GM19463 (cell line): ENCODE data around the gene CDK10.
"Not testable (repeated sequence)": the region's sequence is repeated elsewhere in the genome, so short reads cannot be mapped to it uniquely, and the experiment has no call there.

Experiments used
- ATAC-seq: cut with Tn5 transposase; IDR thresholded peaks from one replicate; pipeline ENCODE4 v1.9.1; 2021; ENCODE audit warnings: mild to moderate bottlenecking, moderate library complexity; ENCODE audit not compliant: unreplicated experiment

The CDK10 gene

GRCh38 chr16:89686520-89687091 is at the start of gene CDK10:
Gene CDK10 (plus strand): TSS chr16:89686689. CDS start chr16:89686711, 22 bp downstream.
- peak; percentile 74 for ATAC-seq

GRCh38 chr16:89637379-89637778 is 49.1 kb upstream of the CDK10 start:
- no peak for ATAC-seq

DNA sequence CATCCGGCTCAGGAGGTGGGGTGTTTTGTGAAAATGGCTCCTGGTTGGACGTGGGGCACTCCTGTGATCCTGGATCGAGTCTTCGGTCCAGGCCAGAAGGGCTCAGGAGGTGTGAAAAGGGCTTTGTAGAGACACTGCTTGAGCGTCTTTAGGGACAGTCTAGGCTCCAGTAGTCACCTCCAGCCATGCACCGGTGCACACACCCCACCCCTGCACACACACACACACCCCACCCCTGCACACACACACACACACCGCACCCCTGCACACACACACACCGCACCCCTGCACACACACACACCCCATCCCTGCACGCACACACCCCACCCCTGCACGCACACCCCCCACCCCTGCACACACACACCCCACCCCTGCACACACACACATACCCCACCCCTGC is 48.0 kb upstream of the CDK10 start:
- ATAC-seq, result no peak

GRCh38 chr16:89639385-89639784 is 47.1 kb upstream of the CDK10 start:
- ATAC-seq, result no peak

DNA sequence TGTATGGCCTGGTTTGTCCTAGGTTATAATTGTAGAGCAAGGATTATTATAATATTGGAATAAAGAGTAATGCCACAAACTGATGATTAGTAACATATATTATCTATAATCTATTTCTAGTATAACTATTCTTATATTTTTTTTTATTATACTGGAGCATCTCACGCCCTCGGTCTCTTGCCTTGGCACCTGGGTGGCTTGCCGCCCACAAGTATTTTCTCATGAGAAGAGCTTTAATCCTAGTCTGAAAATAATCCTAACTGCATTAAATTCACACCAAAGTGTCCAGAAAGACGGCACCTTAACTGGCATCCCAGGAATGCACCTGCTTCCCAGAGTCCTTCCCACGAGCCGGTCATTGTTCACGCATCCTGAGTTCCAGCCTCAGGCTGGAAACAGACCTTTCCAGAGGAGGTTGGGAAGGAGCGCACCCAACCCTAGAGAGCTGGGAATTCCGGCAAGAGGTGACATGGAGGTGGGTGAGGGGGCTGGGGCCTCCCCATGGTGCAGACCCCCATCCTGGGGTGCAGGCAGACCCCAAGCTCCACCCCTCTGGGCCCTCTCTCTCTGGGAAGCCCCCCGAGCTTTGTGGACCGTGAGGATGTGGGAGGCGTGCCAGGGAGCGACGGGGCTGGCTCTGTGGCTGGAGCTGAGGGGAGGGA is 44.9 kb upstream of the CDK10 start:
- no peak for ATAC-seq

- ATAC-seq, result no peak
Measured at GRCh38 chr16:89642574-89642973, 43.9 kb upstream of the CDK10 start.

- ATAC-seq, result no peak
Measured at GRCh38 chr16:89643769-89644300, 42.7 kb upstream of the CDK10 start.

DNA sequence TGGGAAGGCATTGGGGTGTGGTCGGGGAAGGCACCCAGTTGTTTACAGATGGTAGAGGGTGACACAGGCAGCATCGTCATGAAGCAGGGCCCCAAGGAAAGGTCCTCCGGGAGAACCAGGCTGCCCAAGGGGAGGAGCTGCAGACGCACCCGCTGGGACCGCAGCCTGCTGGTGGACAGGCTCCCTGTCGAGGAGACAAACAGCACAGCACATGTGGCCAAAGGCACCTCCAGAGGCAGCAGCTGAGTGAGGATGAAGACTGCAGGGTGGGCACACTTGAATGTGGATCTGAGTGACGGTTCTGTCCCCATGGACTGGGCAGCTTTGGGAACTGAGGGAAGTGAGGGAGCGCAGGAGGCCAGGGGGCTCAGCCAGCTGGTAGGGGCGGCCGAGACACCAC is 41.4 kb upstream of the CDK10 start:
- ATAC-seq, result no peak

DNA sequence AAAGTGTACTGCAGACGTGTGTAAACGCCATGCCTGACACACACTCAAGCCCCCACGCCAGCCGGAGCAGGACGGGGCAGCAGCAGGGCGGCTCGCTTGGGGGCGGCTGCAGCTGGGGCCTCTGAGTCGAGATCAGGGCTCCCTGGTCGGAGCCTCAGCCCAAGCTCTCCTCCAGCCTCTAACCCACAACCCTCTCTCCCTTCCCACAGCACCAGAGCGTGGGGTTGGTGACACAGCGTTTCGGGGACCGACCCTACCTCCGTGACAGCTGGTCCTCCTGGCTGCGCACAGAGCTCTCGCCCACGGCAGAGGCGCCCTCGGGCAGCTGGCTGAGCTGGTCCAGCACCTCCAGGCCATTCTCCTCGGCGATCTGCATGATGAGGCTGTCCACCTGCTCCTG is 40.2 kb upstream of the CDK10 start:
- no peak for ATAC-seq

DNA sequence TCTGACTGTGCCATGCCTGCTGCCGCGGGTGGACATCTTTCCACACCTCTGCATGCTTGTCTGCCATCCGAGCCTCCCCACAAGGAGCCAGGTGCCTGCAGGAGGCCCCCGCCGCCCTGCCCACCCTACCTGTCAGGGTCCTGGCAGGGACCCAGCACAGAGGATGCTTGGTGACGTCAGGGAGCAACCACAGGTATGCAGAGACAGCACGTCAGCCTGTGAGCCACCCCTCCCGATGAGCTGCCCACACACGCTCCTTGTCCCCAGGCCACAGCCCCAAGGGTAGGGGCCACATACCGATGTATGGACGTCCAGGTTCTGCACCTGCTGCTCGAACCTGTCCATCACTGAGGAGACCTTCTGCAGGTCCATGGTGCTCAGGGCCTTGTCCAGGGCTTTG is 39.6 kb upstream of the CDK10 start:
- ATAC-seq, result no peak

DNA sequence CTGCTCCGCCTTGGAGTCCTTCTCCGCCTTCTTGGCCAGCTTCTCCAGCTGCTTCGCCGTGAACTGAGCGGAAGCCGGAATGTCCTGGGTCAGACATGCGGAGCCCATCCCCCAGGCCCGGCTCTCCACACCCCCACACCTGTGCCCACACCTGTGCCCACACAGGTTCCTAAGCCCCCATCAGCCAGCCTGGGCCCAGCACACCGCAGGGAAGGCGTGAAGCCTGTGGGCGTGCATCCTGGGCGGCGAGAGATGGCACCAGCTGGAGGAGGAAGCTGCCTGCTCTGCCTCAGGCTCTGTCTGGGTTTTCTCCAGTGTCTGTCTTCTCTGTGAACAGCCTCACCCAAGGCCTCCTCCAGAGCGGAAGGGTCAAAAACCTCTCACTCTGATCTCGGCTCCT is 34.9 kb upstream of the CDK10 start:
- ATAC-seq, result no peak

DNA sequence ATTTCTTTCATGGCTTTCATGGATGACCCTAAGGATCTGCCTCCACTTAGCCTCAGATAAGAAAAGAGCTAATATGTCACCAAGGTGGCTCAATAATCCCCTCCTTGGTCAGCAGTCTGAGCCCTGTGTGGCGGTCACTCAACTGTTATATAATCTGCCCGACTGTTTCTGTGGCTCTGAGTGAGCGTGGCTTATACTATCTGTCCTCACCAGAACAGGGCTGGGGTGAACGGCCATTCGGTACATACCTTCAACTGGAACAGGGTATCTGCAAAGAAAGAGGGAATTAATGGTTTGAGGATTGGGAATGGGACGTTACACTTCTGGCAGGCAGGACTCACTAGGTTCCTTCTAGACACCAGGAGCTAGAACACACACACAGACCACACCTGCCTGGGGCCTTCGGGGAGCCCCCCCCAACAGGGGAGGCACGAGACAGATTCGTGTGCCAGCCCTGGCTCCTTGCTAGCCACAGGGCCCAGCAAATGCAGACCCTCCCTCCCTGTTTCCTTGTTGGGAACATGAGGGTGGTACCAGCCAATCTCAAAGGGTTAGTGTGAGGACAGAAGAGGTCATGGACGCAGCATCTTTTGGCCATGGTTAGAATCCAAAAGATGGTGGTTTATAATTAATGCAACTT is 32.7 kb upstream of the CDK10 start:
- no peak for ATAC-seq

- no peak for ATAC-seq
Measured at GRCh38 chr16:89655062-89655643, 31.3 kb upstream of the CDK10 start.

DNA sequence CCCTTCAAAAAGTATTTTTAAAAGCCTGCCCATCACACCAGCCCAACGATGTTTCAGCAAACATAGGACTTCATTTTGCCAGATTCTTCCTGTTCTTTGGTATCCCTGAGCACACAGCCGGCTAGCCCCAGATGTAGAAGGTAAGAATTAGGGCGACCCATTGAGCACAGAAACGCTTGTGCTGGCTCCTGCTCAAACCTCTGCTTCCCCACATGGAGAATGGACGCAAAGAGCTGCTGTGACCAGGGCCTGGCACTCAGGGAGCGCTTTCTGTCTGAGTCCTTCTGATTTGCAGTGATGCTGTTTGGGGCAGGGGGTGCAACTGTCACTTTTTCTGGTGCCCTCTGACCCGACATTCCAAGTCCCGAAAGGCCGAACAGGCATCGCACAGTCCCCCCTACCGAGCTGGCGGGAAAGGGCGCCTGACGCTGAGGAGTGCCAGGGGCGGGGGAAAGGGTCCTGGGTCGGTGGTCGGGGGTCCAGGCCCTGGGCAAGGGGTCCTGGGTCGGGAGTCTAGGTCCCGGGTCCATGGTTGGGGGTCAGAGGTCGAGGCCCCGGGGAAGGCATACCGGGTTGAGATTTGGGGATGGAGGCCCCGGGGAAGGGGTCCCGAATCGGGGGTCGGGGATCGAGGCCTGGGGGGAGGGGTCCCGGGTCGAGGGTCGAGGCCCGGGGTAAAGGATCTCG is 29.9 kb upstream of the CDK10 start:
- no peak for ATAC-seq

DNA sequence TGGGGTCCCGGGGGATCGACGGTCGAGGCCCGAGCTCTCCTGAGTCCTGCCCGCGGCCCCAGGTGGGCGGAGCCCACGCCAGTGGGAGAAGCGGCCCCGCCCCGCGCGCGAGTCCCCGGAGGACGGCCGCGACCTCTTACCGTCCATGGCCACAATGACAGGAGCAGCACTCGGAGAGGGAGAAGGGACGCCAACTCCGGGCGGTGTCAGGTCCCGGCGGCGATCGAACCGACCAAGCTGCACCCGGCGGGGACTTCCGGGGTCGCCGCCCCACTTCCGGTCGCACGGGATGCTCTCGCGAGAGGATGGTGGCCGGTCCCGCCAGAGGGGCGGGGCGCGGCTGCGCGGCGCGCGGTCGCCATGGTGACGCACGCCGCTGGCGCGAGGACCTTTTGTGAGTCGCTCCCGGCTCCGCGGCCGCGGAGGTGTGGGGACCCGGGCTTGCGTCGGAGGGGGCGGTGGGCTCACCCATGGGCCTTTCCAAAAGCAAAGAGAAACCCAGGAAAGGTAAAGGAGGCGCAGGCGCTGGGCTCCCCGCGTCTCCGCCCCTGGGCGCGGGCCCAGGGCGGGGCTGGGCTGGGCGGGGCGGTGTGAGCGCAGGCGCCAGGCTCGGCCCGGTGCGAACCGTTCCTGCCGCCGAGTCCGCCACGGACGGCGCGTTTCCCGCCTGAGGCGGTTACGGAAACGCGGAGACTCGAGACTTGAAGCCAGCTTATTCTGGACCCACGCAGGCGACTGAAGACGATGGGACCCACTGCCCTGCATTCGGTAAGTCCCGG is 28.9 kb upstream of the CDK10 start, which contains the start of the genes CHMP1A and SPATA33:
Gene CHMP1A (minus strand): TSS at position 267 of the 779 bp plus-strand sequence. CDS start 120 bp downstream, at position 147.
Gene SPATA33 (plus strand): TSS at position 395 of the 779 bp plus-strand sequence. CDS start 76 bp downstream, at position 471.
- ATAC-seq, result peak; percentile 92

- no peak for ATAC-seq
Measured at GRCh38 chr16:89658221-89658879, 28.1 kb upstream of the CDK10 start.

DNA sequence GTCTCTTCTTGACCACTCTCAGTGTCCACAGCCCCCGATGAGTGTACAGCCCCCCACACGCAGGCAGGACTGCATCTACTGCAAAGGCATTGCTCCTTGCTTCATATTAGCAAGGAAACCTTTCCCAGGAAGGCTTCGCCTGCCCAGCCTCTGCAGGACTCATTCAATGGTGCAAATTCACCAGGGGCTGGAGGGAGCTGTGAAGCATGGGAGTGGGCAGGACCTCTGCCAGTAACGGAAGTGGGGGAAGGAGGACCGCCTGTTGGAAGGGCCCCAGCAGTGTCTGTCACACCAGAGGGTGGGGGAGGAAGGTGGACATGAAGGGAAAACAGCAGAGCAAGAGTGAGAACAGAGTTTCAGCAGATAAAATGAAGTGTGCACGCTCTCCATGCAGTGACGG is 26.3 kb upstream of the CDK10 start:
- no peak for ATAC-seq

DNA sequence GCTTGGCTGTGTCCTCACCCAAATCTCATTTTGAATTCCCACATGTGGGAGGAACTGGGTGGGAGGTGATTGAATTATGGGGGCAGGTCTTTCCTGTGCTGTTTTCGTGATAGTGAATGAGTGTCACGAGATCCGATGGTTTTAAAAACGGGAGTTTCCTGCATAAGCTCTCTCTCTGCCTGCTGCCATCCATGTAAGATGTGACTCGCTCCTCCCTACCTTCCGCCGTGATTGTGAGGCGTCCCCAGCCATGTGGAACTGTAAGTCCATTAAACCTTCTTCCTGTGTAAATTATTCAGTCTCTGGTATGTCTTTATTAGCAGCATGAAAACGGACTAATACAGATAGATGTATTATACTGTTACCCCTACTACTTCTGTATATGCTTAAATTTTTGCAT is 25.3 kb upstream of the CDK10 start:
- no peak for ATAC-seq

DNA sequence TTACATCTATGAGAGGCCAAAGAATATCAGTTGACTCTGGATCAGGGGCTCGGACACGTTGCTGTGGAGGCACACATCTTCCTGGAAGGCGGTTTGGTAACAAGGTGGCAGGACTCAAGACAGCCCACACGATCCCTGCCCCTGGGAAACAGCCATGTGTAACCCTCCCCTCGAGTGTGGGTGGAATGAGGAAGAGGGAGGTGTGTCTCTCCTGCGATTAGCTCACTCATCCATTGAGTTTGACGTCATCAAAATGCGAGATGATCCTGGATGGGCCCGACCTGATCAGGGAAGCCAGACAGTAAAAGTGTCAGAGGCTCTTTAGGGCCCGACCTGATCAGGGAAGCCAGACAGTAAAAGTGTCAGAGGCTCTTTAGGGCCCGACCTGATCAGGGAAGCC is 22.3 kb upstream of the CDK10 start:
- ATAC-seq, result not testable (repeated sequence)

DNA sequence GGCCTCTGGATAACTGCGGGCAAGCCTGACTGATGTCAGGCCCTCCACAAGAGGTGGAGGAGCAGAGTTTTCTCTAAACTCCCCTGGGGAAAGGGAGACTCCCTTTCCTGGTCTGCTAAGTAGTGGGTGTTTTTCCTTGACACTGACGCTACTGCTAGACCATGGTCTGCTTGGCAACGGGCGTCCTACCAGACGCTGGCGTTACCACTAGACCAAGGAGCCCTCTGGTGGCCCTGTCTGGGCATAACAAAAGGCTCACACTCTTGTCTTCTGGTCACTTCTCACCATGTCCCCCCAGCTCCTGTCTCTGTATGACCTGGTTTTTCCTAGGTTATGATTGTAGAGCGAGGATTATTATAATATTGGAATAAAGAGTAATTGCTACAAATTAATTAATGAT is 19.5 kb upstream of the CDK10 start:
- not testable (repeated sequence) for ATAC-seq
